Loucy (cell line): ENCODE results near the gene SAMHD1.

ENCODE experiments used
- H2AFZ ChIP-seq: fragments of 200-600 bp; sonication (generic); 2 replicates; pipeline ENCODE4 v1.6.0; 2016; ENCODE audit warnings: antibody characterized with exemption, mild to moderate bottlenecking, low read length, moderate library complexity
- H3F3A ChIP-seq: fragments of 200-600 bp; 2 replicates; pipeline ENCODE4 v1.6.0; 2016; ENCODE audit warnings: antibody characterized with exemption, low read depth, mild to moderate bottlenecking
- H3K27me3 ChIP-seq: fragments of 200-600 bp; sonication (generic); 2 replicates; pipeline ENCODE4 v1.6.1; 2014; ENCODE audit warnings: low read length, mild to moderate bottlenecking; ENCODE audit not compliant: insufficient read depth, poor library complexity, severe bottlenecking
- H3K36me3 ChIP-seq: fragments of 200-600 bp; sonication (generic); 2 replicates; pipeline ENCODE4 v1.6.1; 2016; ENCODE audit warnings: low read length; ENCODE audit not compliant: insufficient read depth
- H3K4me1 ChIP-seq: fragments of 200-600 bp; sonication (generic); 2 replicates; pipeline ENCODE4 v1.5.1; 2014; ENCODE audit warnings: low read length, mild to moderate bottlenecking; ENCODE audit not compliant: insufficient read depth, poor library complexity, severe bottlenecking
- H3K4me2 ChIP-seq: fragments of 200-600 bp; sonication (generic); 2 replicates; pipeline ENCODE4 v1.6.0; 2014; ENCODE audit warnings: antibody characterized with exemption, low read length, low read depth, mild to moderate bottlenecking; ENCODE audit not compliant: poor library complexity, severe bottlenecking
- H3K4me3 ChIP-seq: fragments of 200-600 bp; sonication (generic); 2 replicates; pipeline ENCODE4 v1.5.1; 2014; ENCODE audit warnings: low read length, mild to moderate bottlenecking, mixed read lengths; ENCODE audit not compliant: poor library complexity, severe bottlenecking
- H3K79me2 ChIP-seq: fragments of 200-600 bp; sonication (generic); 2 replicates; pipeline ENCODE4 v1.6.1; 2014; ENCODE audit warnings: low read length; ENCODE audit not compliant: insufficient read depth
- H3K9ac ChIP-seq: fragments of 200-600 bp; sonication (generic); 2 replicates; pipeline ENCODE4 v1.6.0; 2014; ENCODE audit warnings: mild to moderate bottlenecking, low read depth, low read length, moderate library complexity; ENCODE audit not compliant: poor library complexity, severe bottlenecking
- H3K9me2 ChIP-seq: fragments of 200-600 bp; sonication (generic); replicated peaks from 2 replicates; pipeline ENCODE4 v1.6.1; 2016; ENCODE audit warnings: low read depth, low read length, mixed read lengths
- H3K9me3 ChIP-seq: fragments of 200-600 bp; sonication (generic); 2 replicates; pipeline ENCODE4 v1.6.1; 2014; ENCODE audit warnings: mild to moderate bottlenecking, antibody characterized with exemption, low read length, low read depth; ENCODE audit not compliant: insufficient read depth
- H4K20me1 ChIP-seq: fragments of 200-600 bp; sonication (generic); 2 replicates; pipeline ENCODE4 v1.6.0; 2014; ENCODE audit warnings: antibody characterized with exemption, low read length, mild to moderate bottlenecking; ENCODE audit not compliant: insufficient read depth, poor library complexity, severe bottlenecking
- CTCF ChIP-seq: fragments of 200-600 bp; sonication (generic); conservative IDR thresholded peaks from 2 replicates; pipeline ENCODE4 v1.5.1; 2014; ENCODE audit warnings: mild to moderate bottlenecking, antibody characterized with exemption, low read length
- EZH2phosphoT487 ChIP-seq: fragments of 200-600 bp; IDR thresholded peaks from 2 replicates; pipeline ENCODE4 v1.6.1; 2018; ENCODE audit warnings: antibody characterized with exemption, mild to moderate bottlenecking, moderate library complexity, borderline replicate concordance

SAMHD1 gene

GRCh38 chr20:36866681-36867495 is 84.6 kb downstream of the SAMHD1 start:
- Histone ChIP-seq H3K9me3 (no peaks in the 10 kb centered on the region), H3K9ac (no peak overlapping the region), H3K4me2 (no peak overlapping the region), H3K79me2 (peaks cover 7% of the 10 kb centered on the region; the same call in 1 of the 2 replicates), H4K20me1 (no peaks in the 10 kb centered on the region), H2AFZ (no peak overlapping the region), H3K9me2 (no peaks in the 10 kb centered on the region), H3K4me3 (no peak overlapping the region), H3F3A (no peaks in the 10 kb centered on the region), H3K27me3 (no peaks in the 10 kb centered on the region), H3K36me3 (no peaks in the 10 kb centered on the region), H3K4me1 (peaks cover 7% of the 10 kb centered on the region)
- no peak for TF ChIP-seq CTCF
- no peak for TF ChIP-seq EZH2phosphoT487

- Histone ChIP-seq H3K79me2 (peaks cover 14% of the 10 kb centered on the region; the same call in 1 of the 2 replicates), H3K4me2 (no peak overlapping the region), H3K9me2 (no peaks in the 10 kb centered on the region), H3F3A (no peaks in the 10 kb centered on the region), H3K27me3 (no peaks in the 10 kb centered on the region), H3K4me3 (no peak overlapping the region), H3K9ac (no peak overlapping the region), H4K20me1 (peaks cover 2% of the 10 kb centered on the region), H3K36me3 (no peaks in the 10 kb centered on the region), H3K4me1 (peaks cover 14% of the 10 kb centered on the region), H3K9me3 (no peaks in the 10 kb centered on the region), H2AFZ (no peak overlapping the region)
- no peak for TF ChIP-seq CTCF
- TF ChIP-seq EZH2phosphoT487 = no peak
These were observed 85.3 kb downstream of the SAMHD1 start for GRCh38 chr20:36866164-36866563.

- H3K9me2 ChIP-seq = no peaks in the 10 kb centered on the region
- no peaks in the 10 kb centered on the region for H3K27me3 ChIP-seq
- H3K4me2 ChIP-seq = no peak overlapping the region
- no peak overlapping the region for H3K9ac ChIP-seq
- TF ChIP-seq CTCF = no peak
- no peak for TF ChIP-seq EZH2phosphoT487
- H3K9me3 ChIP-seq = no peaks in the 10 kb centered on the region
- peaks cover 17% of the 10 kb centered on the region; the same call in 1 of the 2 replicates for H3K79me2 ChIP-seq
- H2AFZ ChIP-seq = no peak overlapping the region
- no peaks in the 10 kb centered on the region for H3F3A ChIP-seq
- peaks cover 5% of the 10 kb centered on the region for H4K20me1 ChIP-seq
- H3K4me1 ChIP-seq = peaks cover 17% of the 10 kb centered on the region
- no peaks in the 10 kb centered on the region for H3K36me3 ChIP-seq
- no peak overlapping the region for H3K4me3 ChIP-seq
These were observed 85.7 kb downstream of the SAMHD1 start for GRCh38 chr20:36865861-36866149.
